GM10248 (cell line): ENCODE data around the gene DSCAML1.

Experiments
- CTCF ChIA-PET: fragments of 300-600 bp; sonication (Branson Sonifier 250); formaldehyde crosslinking; extraction: SDS; loops from one replicate; lab custom pipeline; 2021; ENCODE audit warnings: antibody characterized with exemption; lab: Yijun Ruan, JAX
- POLR2A ChIA-PET: fragments of 350-650 bp; sonication (Branson Sonifier 250); formaldehyde crosslinking; extraction: SDS; loops from one replicate; lab custom pipeline; 2020; ENCODE audit warnings: antibody characterized with exemption; lab: Yijun Ruan, JAX
- DNase-seq: peaks from one replicate; pipeline ENCODE4 v3.0.0; 2012; ENCODE audit errors: extremely low spot score
- CTCF ChIP-seq: IDR thresholded peaks from 2 replicates; pipeline ENCODE4 v1.5.1; 2012; ENCODE audit warnings: mild to moderate bottlenecking, low read depth; ENCODE audit errors: extremely low read depth, missing control alignments, control extremely low read depth

The DSCAML1 gene

GRCh38 chr11:117544130-117544800 lies 252.8 kb downstream of the DSCAML1 start:
- POLR2A ChIA-PET, result no interaction called here
- TF ChIP-seq CTCF, result no peak
- no peak for DNase-seq
- CTCF ChIA-PET, result no interaction called here

GRCh38 chr11:117541211-117541610 lies 255.8 kb downstream of the DSCAML1 start:
- DNase-seq, result no peak
- POLR2A ChIA-PET, result no interaction called here
- no peak for TF ChIP-seq CTCF
- CTCF ChIA-PET, result interaction anchor here (1.0 kb wide), 1 partner anchor 16 kb away, joined by 3 read pairs; no protein-coding TSS in a partner anchor

GRCh38 chr11:117538263-117539135 lies 258.5 kb downstream of the DSCAML1 start:
- TF ChIP-seq CTCF, result no peak
- DNase-seq, result no peak
- ChIA-PET CTCF (interaction anchor here (1.4 to 2.4 kb wide), 3 partner anchors 12 to 112 kb away, joined by 3 to 9 read pairs (median 5); no protein-coding TSS in a partner anchor), POLR2A (no interaction called here)

- ChIA-PET POLR2A (interaction anchor here (0.7 kb wide), 1 partner anchor 239 kb away, joined by 5 read pairs; no protein-coding TSS in a partner anchor), CTCF (no interaction called here)
- TF ChIP-seq CTCF, result no peak
- no peak for DNase-seq
Measured at GRCh38 chr11:117535850-117536411, 261.1 kb downstream of the DSCAML1 start.

GRCh38 chr11:117535201-117535849 lies 261.7 kb downstream of the DSCAML1 start:
- TF ChIP-seq CTCF, result no peak
- no peak for DNase-seq
- CTCF ChIA-PET, result interaction anchor here (1.4 kb wide), 1 partner anchor 196 kb away, joined by 3 read pairs; no protein-coding TSS in a partner anchor
- POLR2A ChIA-PET, result interaction anchor here (0.7 kb wide), 1 partner anchor 240 kb away, joined by 5 read pairs; no protein-coding TSS in a partner anchor

GRCh38 chr11:117532568-117532967 lies 264.4 kb downstream of the DSCAML1 start:
- CTCF ChIA-PET, result no interaction called here
- POLR2A ChIA-PET, result no interaction called here
- DNase-seq, result no peak
- TF ChIP-seq CTCF, result no peak
